ENCODE data around the gene PTPN1.

DNA sequence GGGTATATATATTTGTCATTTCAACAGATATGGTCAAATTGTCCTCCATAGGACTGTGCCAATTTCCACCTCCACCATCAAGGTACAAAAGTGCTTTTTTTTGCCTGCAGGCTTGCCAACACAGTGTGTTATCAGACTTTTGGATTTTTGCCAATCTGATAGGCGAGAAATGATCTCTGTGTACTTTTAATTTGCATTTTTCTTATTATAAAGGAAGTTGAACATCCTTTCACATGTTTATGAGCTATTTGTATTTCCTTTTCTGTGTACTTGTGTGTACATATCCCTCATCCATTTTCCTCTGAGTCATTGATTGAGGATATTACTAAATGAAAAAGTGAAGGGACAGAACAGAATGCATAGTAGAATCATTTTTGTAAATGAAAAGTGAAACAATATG, 39.0 kb upstream of the PTPN1 start:
- TF ChIP-seq, protein P1, sequence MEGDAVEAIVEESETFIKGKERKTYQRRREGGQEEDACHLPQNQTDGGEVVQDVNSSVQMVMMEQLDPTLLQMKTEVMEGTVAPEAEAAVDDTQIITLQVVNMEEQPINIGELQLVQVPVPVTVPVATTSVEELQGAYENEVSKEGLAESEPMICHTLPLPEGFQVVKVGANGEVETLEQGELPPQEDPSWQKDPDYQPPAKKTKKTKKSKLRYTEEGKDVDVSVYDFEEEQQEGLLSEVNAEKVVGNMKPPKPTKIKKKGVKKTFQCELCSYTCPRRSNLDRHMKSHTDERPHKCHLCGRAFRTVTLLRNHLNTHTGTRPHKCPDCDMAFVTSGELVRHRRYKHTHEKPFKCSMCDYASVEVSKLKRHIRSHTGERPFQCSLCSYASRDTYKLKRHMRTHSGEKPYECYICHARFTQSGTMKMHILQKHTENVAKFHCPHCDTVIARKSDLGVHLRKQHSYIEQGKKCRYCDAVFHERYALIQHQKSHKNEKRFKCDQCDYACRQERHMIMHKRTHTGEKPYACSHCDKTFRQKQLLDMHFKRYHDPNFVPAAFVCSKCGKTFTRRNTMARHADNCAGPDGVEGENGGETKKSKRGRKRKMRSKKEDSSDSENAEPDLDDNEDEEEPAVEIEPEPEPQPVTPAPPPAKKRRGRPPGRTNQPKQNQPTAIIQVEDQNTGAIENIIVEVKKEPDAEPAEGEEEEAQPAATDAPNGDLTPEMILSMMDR (IDR thresholded peaks at IDR 0.05), result no peak
- TF ChIP-seq POLR2A (IDR thresholded peaks at IDR 0.05), result no peak
